Smooth muscle cell of the pulmonary artery (primary cell): Measurements from ENCODE around the gene MRLN. TPM values are rescaled to one million over a fixed set of nuclear protein-coding genes. Genes with fewer than 3 reads are reported as not detected.

ENCODE experiments used
- total RNA-seq: library from RNA; depleted of rRNA; stranded (reverse); fragments of >200 nt; gene quantifications from 2 replicates; pipeline ENCODE4 v1.2.3, GENCODE V29; 2014

MRLN gene
- not detected in 2 replicates for total RNA-seq

DNA sequence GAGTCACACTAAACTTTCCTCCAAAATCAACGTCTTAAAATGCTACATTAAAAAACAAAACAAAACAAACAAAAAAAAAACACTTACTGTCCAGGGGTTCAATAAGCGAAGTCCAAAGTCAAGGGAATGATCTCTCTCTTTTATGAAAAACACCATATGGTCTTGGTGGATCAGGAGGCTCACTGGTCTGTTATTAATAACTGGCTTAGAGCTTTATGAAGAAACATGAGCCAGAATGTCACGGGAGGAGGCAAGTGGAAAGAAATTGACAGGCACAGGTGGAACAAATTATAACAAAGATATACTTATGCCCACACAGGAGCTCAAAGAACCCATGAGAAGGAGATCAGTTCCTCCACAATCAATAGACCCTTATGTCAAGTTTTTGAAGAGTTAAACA, at the start of gene MRLN:
Gene MRLN, minus strand, starts transcription at position 189 of the 400 bp plus-strand sequence.

DNA sequence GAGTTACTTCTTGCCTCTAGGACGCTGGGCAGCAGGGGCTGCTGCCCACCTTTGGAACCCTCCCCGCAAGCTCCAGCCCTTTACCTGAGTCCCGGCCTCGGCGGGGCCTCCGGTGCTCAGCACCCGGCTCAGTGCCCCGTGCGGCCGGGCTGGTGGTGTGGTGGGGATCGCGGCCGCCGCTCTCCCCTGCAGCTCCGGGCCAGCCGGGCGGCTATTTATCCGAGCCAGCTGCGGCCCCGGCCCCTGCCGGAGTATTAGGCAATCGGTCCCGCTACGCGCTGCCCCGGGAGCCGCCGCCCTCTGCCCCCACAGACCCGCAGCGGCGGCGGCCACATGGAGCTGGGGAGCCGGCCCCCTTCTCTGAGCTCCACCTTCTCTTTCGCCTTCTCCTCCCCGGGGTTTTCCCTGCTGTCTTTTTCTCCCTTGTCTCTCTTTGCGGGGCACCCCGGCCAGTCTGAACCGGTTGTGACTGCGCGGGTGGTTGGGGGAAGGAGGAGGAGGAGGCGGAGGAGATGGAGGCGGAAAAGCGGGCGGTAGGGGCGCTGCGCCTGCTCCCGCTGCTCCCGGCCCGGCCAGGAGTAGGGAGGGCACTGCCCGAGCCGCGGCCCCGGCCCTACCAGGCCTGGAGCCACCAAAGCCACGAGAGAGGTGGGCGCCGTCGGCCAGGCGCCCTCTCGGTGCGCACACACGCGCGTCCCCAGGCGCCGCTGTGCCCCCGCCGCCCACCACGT, 43.7 kb downstream of the MRLN start, which contains the start of gene SLC16A9:
Gene SLC16A9, minus strand, starts transcription at position 456 of the 731 bp plus-strand sequence. CDS start 25,559 bp downstream, outside the sequence.

Other genes with a start within 250 kb of the MRLN start
- 2.5 and 15.1 TPM in 2 replicates for gene SLC16A9, start 43.6 kb downstream of the MRLN start, total RNA-seq
- 40.9 and 44.3 TPM in 2 replicates for gene CCDC6, start 153.1 kb upstream of the MRLN start, total RNA-seq